Transverse colon (tissue), 4 donors: ENCODE data around the gene ASIC2. TPM values are rescaled to one million over a fixed set of nuclear protein-coding genes. Genes with fewer than 3 reads are reported as not detected.

Source experiments
- DNase-seq: peaks from one replicate; pipeline ENCODE4 v3.0.0-alpha.2; 2019
- H3K27ac ChIP-seq, 4 donors: fragments of 200-600 bp; sonication (generic); 2 replicates each; pipeline ENCODE4 v1.5.1; 2016 to 2018; ENCODE audit warnings: inconsistent platforms in 4 of 4
- H3K27me3 ChIP-seq: fragments of 200-600 bp; sonication (generic); 2 replicates; pipeline ENCODE4 v1.5.1; 2017; ENCODE audit warnings: inconsistent platforms
- H3K36me3 ChIP-seq, 4 donors: fragments of 200-600 bp; sonication (generic); 2 replicates each; pipeline ENCODE4 v1.5.1; 2017 to 2019; ENCODE audit warnings: inconsistent platforms in 4 of 4
- H3K4me1 ChIP-seq, 4 donors: fragments of 200-600 bp; sonication (generic); 2 replicates each; pipeline ENCODE4 v1.5.1; 2017 to 2020; ENCODE audit warnings: inconsistent platforms in 4 of 4
- H3K4me3 ChIP-seq, 4 donors: fragments of 200-600 bp; sonication (generic); 1 replicate in 1 of 4; 2 replicates in 3 of 4; pipeline versions ENCODE4 v1.5.1 to v1.6.1; 2017 to 2019; ENCODE audit warnings: inconsistent platforms in 4 of 4
- H3K9me3 ChIP-seq, 2 donors: fragments of 200-600 bp; sonication (generic); 2 replicates each; pipeline ENCODE4 v1.5.1; 2017 to 2019; ENCODE audit warnings: inconsistent platforms in 2 of 2
- CTCF ChIP-seq, 5 experiments: fragments of 200-600 bp in 3 of 5; fragments of 450-650 bp in 2 of 5; sonication (generic) in 3 of 5; IDR thresholded peaks; 1 replicate in 2 of 5; 2 replicates in 3 of 5; pipeline ENCODE4 v1.5.1; 2016 to 2017; ENCODE audit warnings: antibody characterized with exemption in 5 of 5, inconsistent platforms in 3 of 5, mild to moderate bottlenecking in 2 of 5, moderate library complexity in 1 of 5
- EP300 ChIP-seq: sonication (generic); formaldehyde crosslinking; IDR thresholded peaks from one replicate; pipeline ENCODE4 v1.6.1; 2017; ENCODE audit warnings: antibody characterized with exemption, low read depth
- POLR2A ChIP-seq: fragments of 450-650 bp; IDR thresholded peaks from one replicate; pipeline ENCODE4 v1.6.1; 2016; ENCODE audit warnings: antibody characterized with exemption, mild to moderate bottlenecking, moderate library complexity
- POLR2AphosphoS5 ChIP-seq, 3 donors: sonication (generic); formaldehyde crosslinking; IDR thresholded peaks; one replicate each; pipeline ENCODE4 v1.6.1; 2016; ENCODE audit warnings: antibody characterized with exemption in 3 of 3
- WGBS, 2 donors: methylation state at CpG; one replicate each; pipeline ENCODE4 v1.1.5; 2018; ENCODE audit warnings: low coverage in 1 of 2; 5-methylcytosine and 5-hydroxymethylcytosine counted together
- in situ Hi-C, 4 donors: fragments of 200-750 bp; cut with MboI; loops; one replicate each; pipeline versions ENCODE4 v1.15.0 to v1.15.1; 2017; ENCODE audit warnings: low sequenced_read_pairs in 3 of 4, low pct_ligation_motif_present in 1 of 4, low pct_unique_long_range_greater_than_20kb in 1 of 4
- intact Hi-C: fragments of 100-400 bp; cut with DNase I; formaldehyde crosslinking; loops from one replicate; pipeline ENCODE4 v1.15.1; 2023; ENCODE audit warnings: low total_unique reads
- total RNA-seq, 4 donors: library from RNA; depleted of rRNA; stranded (reverse); fragments of >200 nt; gene quantifications; one replicate each; pipeline ENCODE4 v1.1.0, GENCODE V29; 2016

Gene ASIC2
- total RNA-seq, 4 donors from 2014 or later = 0.16 to 0.55 TPM; not detected in 2

GRCh38 chr17:33202796-33203495 is 90.1 kb downstream of the ASIC2 start:
- H3K4me1 ChIP-seq = no peaks in the 10 kb centered on the region
- in situ Hi-C loops (loop anchor here in 1 of 4 donors (25.0 kb wide), 2 partner anchors 284 to 484 kb away; no protein-coding TSS in a partner anchor), intact Hi-C loops (no loop called here)
- no peak for DNase-seq
- H3K36me3 ChIP-seq = no peaks in the 10 kb centered on the region
- H3K9me3 ChIP-seq = no peaks in the 10 kb centered on the region
- H3K4me3 ChIP-seq = no peak overlapping the region
- WGBS, 2 donors = 60 to 86% methylated on average over 1 to 10 of the region's 10 CpGs
- no peak overlapping the region for H3K27ac ChIP-seq
- TF ChIP-seq EP300 (no peak), POLR2AphosphoS5 (IDR thresholded peaks at IDR 0.05) (no peak), POLR2A (no peak)
- H3K27me3 ChIP-seq = no peaks in the 10 kb centered on the region

GRCh38 chr17:33202021-33202420 is 91.1 kb downstream of the ASIC2 start:
- intact Hi-C loops (no loop called here), in situ Hi-C loops (loop anchor here in 1 of 4 donors (25.0 kb wide), 2 partner anchors 285 to 485 kb away; no protein-coding TSS in a partner anchor)
- H3K27ac ChIP-seq = no peak overlapping the region
- DNase-seq = no peak
- no peak overlapping the region for H3K4me3 ChIP-seq
- H3K9me3 ChIP-seq = no peaks in the 10 kb centered on the region
- TF ChIP-seq CTCF (IDR thresholded peaks at IDR 0.05) (no peak), POLR2AphosphoS5 (IDR thresholded peaks at IDR 0.05) (no peak), EP300 (no peak), POLR2A (no peak)
- H3K27me3 ChIP-seq = no peaks in the 10 kb centered on the region
- H3K4me1 ChIP-seq = no peaks in the 10 kb centered on the region
- no peaks in the 10 kb centered on the region for H3K36me3 ChIP-seq
- 60 to 63% methylated on average over 1 to 7 of the region's 7 CpGs for WGBS, 2 donors

DNA sequence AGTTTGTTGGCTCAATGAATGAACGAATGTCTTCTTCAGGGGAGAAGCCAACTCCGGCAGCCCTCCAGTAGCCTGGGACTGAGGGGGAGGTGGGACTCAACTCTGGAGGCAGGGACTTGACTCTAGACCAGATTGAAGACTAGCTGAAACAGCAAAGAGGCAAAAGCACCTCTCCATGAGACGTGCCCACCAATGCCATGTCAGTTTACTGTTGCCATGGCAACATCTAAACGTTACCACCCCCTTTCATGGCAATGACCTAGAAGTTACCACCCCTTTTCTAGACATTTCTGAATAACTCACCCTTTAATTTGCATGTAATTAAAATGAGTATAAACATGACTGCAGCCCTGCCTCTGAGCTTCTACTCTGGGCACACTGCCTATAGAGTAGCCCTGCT is 91.8 kb downstream of the ASIC2 start:
- WGBS, 2 donors = 69 to 70% methylated on average over 2 to 4 of the region's 4 CpGs
- intact Hi-C loops = no loop called here
- TF ChIP-seq POLR2A = no peak
- no peak for TF ChIP-seq CTCF (IDR thresholded peaks at IDR 0.05)
- no peak for TF ChIP-seq POLR2AphosphoS5 (IDR thresholded peaks at IDR 0.05)
- no peak for TF ChIP-seq EP300
- in situ Hi-C loops = loop anchor here in 1 of 4 donors (25.0 kb wide), 2 partner anchors 286 to 486 kb away; no protein-coding TSS in a partner anchor
- DNase-seq = no peak
- no peaks in the 10 kb centered on the region for H3K36me3 ChIP-seq
- no peaks in the 10 kb centered on the region for H3K27me3 ChIP-seq
- H3K9me3 ChIP-seq = no peaks in the 10 kb centered on the region
- H3K4me1 ChIP-seq = no peaks in the 10 kb centered on the region
- no peak overlapping the region for H3K27ac ChIP-seq
- H3K4me3 ChIP-seq = no peak overlapping the region

DNA sequence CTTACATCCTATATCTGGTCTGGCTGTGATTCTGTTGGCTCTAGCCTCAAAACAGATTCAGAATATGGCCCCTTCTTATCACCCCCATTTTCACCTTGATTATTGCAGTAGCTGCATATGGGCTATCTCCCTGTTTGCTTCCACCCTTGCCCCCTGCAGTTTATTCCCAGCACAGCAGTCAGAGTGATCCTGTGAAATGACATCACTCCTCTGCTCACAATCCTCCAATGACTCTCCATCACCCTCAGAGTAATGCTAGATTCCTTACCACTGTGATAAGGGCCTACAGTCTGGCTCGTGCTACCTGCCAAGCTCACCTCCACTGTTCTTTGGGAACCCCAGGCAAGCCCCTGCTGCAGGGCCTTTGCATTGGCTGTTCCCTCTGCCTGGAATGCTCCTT is 92.5 kb downstream of the ASIC2 start:
- no peaks in the 10 kb centered on the region for H3K9me3 ChIP-seq
- in situ Hi-C loops = loop anchor here in 1 of 4 donors (25.0 kb wide), 2 partner anchors 287 to 487 kb away; no protein-coding TSS in a partner anchor
- H3K4me1 ChIP-seq = no peaks in the 10 kb centered on the region
- DNase-seq = no peak
- no peak overlapping the region for H3K27ac ChIP-seq
- peaks cover 4% of the 10 kb centered on the region for H3K27me3 ChIP-seq
- intact Hi-C loops = no loop called here
- WGBS, 2 donors = 35 to 83% methylated on average over 1 of the region's 1 CpG
- TF ChIP-seq POLR2A (no peak), POLR2AphosphoS5 (IDR thresholded peaks at IDR 0.05) (no peak), EP300 (no peak), CTCF (IDR thresholded peaks at IDR 0.05) (no peak)
- H3K36me3 ChIP-seq = no peaks in the 10 kb centered on the region
- no peak overlapping the region for H3K4me3 ChIP-seq
